Osteoblast (primary cell): ENCODE measurements around the gene CCDC148. TPM values are rescaled to one million over a fixed set of nuclear protein-coding genes. Genes with fewer than 3 reads are reported as not detected.
"Not testable (repeated sequence)": the region's sequence is repeated elsewhere in the genome, so short reads cannot be mapped to it uniquely, and the experiment has no call there.

ENCODE experiments used
- DNase-seq: peaks from one replicate; pipeline ENCODE4 v3.0.0; 2011; ENCODE audit warnings: low spot score, mixed read lengths; ENCODE audit not compliant: insufficient read length; ENCODE audit errors: missing footprints
- H2AFZ ChIP-seq: 2 replicates; pipeline ENCODE4 v1.6.0; 2011; ENCODE audit warnings: mild to moderate bottlenecking, low read length
- H3K27ac ChIP-seq: 2 replicates; pipeline ENCODE4 v1.5.1; 2011; ENCODE audit warnings: mild to moderate bottlenecking, low read depth, low read length, moderate library complexity
- H3K27me3 ChIP-seq: 2 replicates; pipeline ENCODE4 v1.6.0; 2012; ENCODE audit warnings: mild to moderate bottlenecking, control low read depth, inconsistent platforms, low read length, moderate library complexity; ENCODE audit not compliant: insufficient read depth
- H3K36me3 ChIP-seq: 2 replicates; pipeline ENCODE4 v1.5.1; 2011; ENCODE audit warnings: mild to moderate bottlenecking, low read length, control low read depth, moderate library complexity; ENCODE audit not compliant: insufficient read depth
- H3K4me1 ChIP-seq: 2 replicates; pipeline ENCODE4 v1.5.1; 2011; ENCODE audit warnings: mild to moderate bottlenecking, low read length, control low read depth, moderate library complexity; ENCODE audit not compliant: insufficient read depth
- H3K4me2 ChIP-seq: 2 replicates; pipeline ENCODE4 v1.6.0; 2011; ENCODE audit warnings: mild to moderate bottlenecking, low read length; ENCODE audit not compliant: insufficient read depth
- H3K4me3 ChIP-seq: fragments of 200-600 bp; sonication (generic); 3 replicates; pipeline ENCODE4 v1.5.1; 2012; ENCODE audit warnings: mild to moderate bottlenecking, low read length, inconsistent platforms; ENCODE audit not compliant: insufficient read depth
- H3K79me2 ChIP-seq: 2 replicates; pipeline ENCODE4 v1.6.0; 2012; ENCODE audit warnings: mild to moderate bottlenecking, low read length, control low read depth, inconsistent platforms; ENCODE audit not compliant: insufficient read depth
- H3K9me3 ChIP-seq: 2 replicates; pipeline ENCODE4 v1.5.1; 2011; ENCODE audit warnings: low read depth, low read length, control low read depth
- H4K20me1 ChIP-seq: 2 replicates; pipeline ENCODE4 v1.6.0; 2012; ENCODE audit warnings: mild to moderate bottlenecking, low read length, control low read depth; ENCODE audit not compliant: insufficient read depth
- CTCF ChIP-seq: IDR thresholded peaks from 2 replicates; pipeline ENCODE4 v1.5.1; 2011; ENCODE audit warnings: mild to moderate bottlenecking, low read depth, low read length, moderate library complexity; ENCODE audit errors: extremely low read depth
- total RNA-seq: library from RNA; depleted of rRNA; stranded (reverse); fragments of >200 nt; gene quantifications from 2 replicates; pipeline ENCODE4 v1.2.3, GENCODE V29; 2012

The CCDC148 gene
- total RNA-seq, 1 donor: 1.8 TPM

- TF ChIP-seq CTCF: no peak
- H3K4me3 ChIP-seq: no peak overlapping the region
Observed at GRCh38 chr2:158339513-158339912, 117.0 kb downstream of the CCDC148 start.

GRCh38 chr2:158337018-158337417 is 119.5 kb downstream of the CCDC148 start:
- no peak for TF ChIP-seq CTCF
- H3K4me2 ChIP-seq: no peak overlapping the region
- no peaks in the 10 kb centered on the region for H3K79me2 ChIP-seq
- DNase-seq: no peak
- H3K4me3 ChIP-seq: no peak overlapping the region
- no peak overlapping the region for H3K27ac ChIP-seq
- no peaks in the 10 kb centered on the region for H3K27me3 ChIP-seq
- H2AFZ ChIP-seq: no peak overlapping the region
- no peaks in the 10 kb centered on the region for H3K36me3 ChIP-seq
- no peaks in the 10 kb centered on the region for H3K9me3 ChIP-seq
- no peaks in the 10 kb centered on the region for H3K4me1 ChIP-seq
- no peaks in the 10 kb centered on the region for H4K20me1 ChIP-seq

More at GRCh38 chr2:158339513-158339912, 117.0 kb downstream of the CCDC148 start:
- Histone ChIP-seq H2AFZ (no peak overlapping the region), H3K36me3 (no peaks in the 10 kb centered on the region), H3K27me3 (no peaks in the 10 kb centered on the region), H3K27ac (no peak overlapping the region), H3K4me2 (no peak overlapping the region), H3K9me3 (no peaks in the 10 kb centered on the region), H4K20me1 (no peaks in the 10 kb centered on the region), H3K79me2 (no peaks in the 10 kb centered on the region), H3K4me1 (no peaks in the 10 kb centered on the region)
- DNase-seq: no peak

GRCh38 chr2:158331799-158332198 is 124.8 kb downstream of the CCDC148 start:
- not testable (repeated sequence) for H3K27me3 ChIP-seq, H3K36me3 ChIP-seq, H3K79me2 ChIP-seq, DNase-seq, H2AFZ ChIP-seq, H4K20me1 ChIP-seq, H3K27ac ChIP-seq, H3K4me3 ChIP-seq, H3K4me1 ChIP-seq, H3K9me3 ChIP-seq, H3K4me2 ChIP-seq

- no peak for TF ChIP-seq CTCF
- Histone ChIP-seq H3K9me3 (no peaks in the 10 kb centered on the region), H3K4me3 (no peak overlapping the region), H3K36me3 (no peaks in the 10 kb centered on the region), H3K4me1 (no peaks in the 10 kb centered on the region), H2AFZ (no peak overlapping the region), H3K4me2 (no peak overlapping the region), H4K20me1 (no peaks in the 10 kb centered on the region), H3K27me3 (no peaks in the 10 kb centered on the region), H3K79me2 (no peaks in the 10 kb centered on the region), H3K27ac (no peak overlapping the region)
- DNase-seq: no peak
Observed at GRCh38 chr2:158325782-158326340, 130.7 kb downstream of the CCDC148 start.
